ENCODE data around the gene TREH.
A peak's percentile ranks its signal among the peaks of the same experiment; 100 is the strongest.

The TREH gene

GRCh38 chr11:118621071-118621783 lies 58.2 kb downstream of the TREH start:
- H3K27ac ChIP-seq (ENCODE audit: low read length) = no peak overlapping the region
- H3F3A ChIP-seq (ENCODE audit: insufficient read depth, low read length) = no peaks in the 10 kb centered on the region
- no peaks in the 10 kb centered on the region for H3K36me3 ChIP-seq (replicated peaks; ENCODE audit: insufficient read depth, low read length)
- H3K4me3 ChIP-seq (ENCODE audit: low read length) = peak overlapping the region; percentile 26
- DNase-seq = no peak
- no peak for TF ChIP-seq EZH2phosphoT487 (IDR thresholded peaks at IDR 0.05; ENCODE audit: low read length)
- TF ChIP-seq EZH2 (optimal IDR thresholded peaks at IDR 0.05; ENCODE audit: low read depth, low read length) = no peak
- TF ChIP-seq CTCF (IDR thresholded peaks at IDR 0.05; ENCODE audit: low read length) = no peak
- H3K4me2 ChIP-seq (ENCODE audit: low read depth, low read length) = peak overlapping the region; percentile 49
- H3K9me2 ChIP-seq (replicated peaks; ENCODE audit: insufficient read depth, low read length) = no peaks in the 10 kb centered on the region
- H3K4me1 ChIP-seq (ENCODE audit: low read length) = no peaks in the 10 kb centered on the region
- H4K20me1 ChIP-seq (ENCODE audit: insufficient read depth, low read length) = no peaks in the 10 kb centered on the region; the same call in 1 of the 2 replicates
- no peak overlapping the region for H3K9ac ChIP-seq (ENCODE audit: low read length)
- no peaks in the 10 kb centered on the region for H3K9me3 ChIP-seq (replicated peaks; ENCODE audit: insufficient read depth, low read length)
- no peaks in the 10 kb centered on the region for H3K79me2 ChIP-seq (ENCODE audit: low read length)
- peak overlapping the region; percentile 31 for H2AFZ ChIP-seq (ENCODE audit: low read length)
- peaks cover 15% of the 10 kb centered on the region for H3K27me3 ChIP-seq (replicated peaks; ENCODE audit: insufficient read depth, low read length)

- no peaks in the 10 kb centered on the region for H3K79me2 ChIP-seq (ENCODE audit: low read length)
- H2AFZ ChIP-seq (ENCODE audit: low read length) = peak overlapping the region; percentile 31; the same call in 1 of the 2 replicates
- no peak for TF ChIP-seq CTCF (IDR thresholded peaks at IDR 0.05; ENCODE audit: low read length)
- TF ChIP-seq EZH2phosphoT487 (IDR thresholded peaks at IDR 0.05; ENCODE audit: low read length) = no peak
- no peak for TF ChIP-seq EZH2 (optimal IDR thresholded peaks at IDR 0.05; ENCODE audit: low read depth, low read length)
- H3K9ac ChIP-seq (ENCODE audit: low read length) = no peak overlapping the region
- H3K9me2 ChIP-seq (replicated peaks; ENCODE audit: insufficient read depth, low read length) = no peaks in the 10 kb centered on the region
- no peaks in the 10 kb centered on the region for H3K36me3 ChIP-seq (replicated peaks; ENCODE audit: insufficient read depth, low read length)
- no peaks in the 10 kb centered on the region for H3K4me1 ChIP-seq (ENCODE audit: low read length)
- peak overlapping the region; percentile 49 for H3K4me2 ChIP-seq (ENCODE audit: low read depth, low read length)
- no peaks in the 10 kb centered on the region; the same call in 1 of the 2 replicates for H4K20me1 ChIP-seq (ENCODE audit: insufficient read depth, low read length)
- H3F3A ChIP-seq (ENCODE audit: insufficient read depth, low read length) = no peaks in the 10 kb centered on the region
- no peak overlapping the region for H3K27ac ChIP-seq (ENCODE audit: low read length)
- H3K4me3 ChIP-seq (ENCODE audit: low read length) = no peak overlapping the region; the same call in 1 of the 2 replicates
- peaks cover 15% of the 10 kb centered on the region for H3K27me3 ChIP-seq (replicated peaks; ENCODE audit: insufficient read depth, low read length)
- no peak for DNase-seq
- H3K9me3 ChIP-seq (replicated peaks; ENCODE audit: insufficient read depth, low read length) = no peaks in the 10 kb centered on the region
Observed at GRCh38 chr11:118620529-118621070, 58.9 kb downstream of the TREH start.

GRCh38 chr11:118619444-118620197 lies 59.8 kb downstream of the TREH start:
- Histone ChIP-seq H3K27ac (ENCODE audit: low read length) (no peak overlapping the region), H3K4me1 (ENCODE audit: low read length) (no peaks in the 10 kb centered on the region), H3K4me2 (ENCODE audit: low read depth, low read length) (no peak overlapping the region)

More at GRCh38 chr11:118619444-118620197, 59.8 kb downstream of the TREH start:
- peaks cover 15% of the 10 kb centered on the region for H3K27me3 ChIP-seq (replicated peaks; ENCODE audit: insufficient read depth, low read length)
- no peaks in the 10 kb centered on the region; the same call in 1 of the 2 replicates for H4K20me1 ChIP-seq (ENCODE audit: insufficient read depth, low read length)
- no peaks in the 10 kb centered on the region for H3K36me3 ChIP-seq (replicated peaks; ENCODE audit: insufficient read depth, low read length)
- DNase-seq = no peak
- no peak overlapping the region for H3K4me3 ChIP-seq (ENCODE audit: low read length)
- H3K9me3 ChIP-seq (replicated peaks; ENCODE audit: insufficient read depth, low read length) = no peaks in the 10 kb centered on the region
- H2AFZ ChIP-seq (ENCODE audit: low read length) = no peak overlapping the region
- no peaks in the 10 kb centered on the region for H3F3A ChIP-seq (ENCODE audit: insufficient read depth, low read length)
- no peaks in the 10 kb centered on the region for H3K79me2 ChIP-seq (ENCODE audit: low read length)
- H3K9me2 ChIP-seq (replicated peaks; ENCODE audit: insufficient read depth, low read length) = no peaks in the 10 kb centered on the region
- no peak overlapping the region for H3K9ac ChIP-seq (ENCODE audit: low read length)
- no peak for TF ChIP-seq EZH2 (optimal IDR thresholded peaks at IDR 0.05; ENCODE audit: low read depth, low read length)
- TF ChIP-seq EZH2phosphoT487 (IDR thresholded peaks at IDR 0.05; ENCODE audit: low read length) = no peak
- TF ChIP-seq CTCF (IDR thresholded peaks at IDR 0.05; ENCODE audit: low read length) = no peak
